HEK293 (cell line): ENCODE data around the gene APOH.

ENCODE experiments used
- CTCF ChIP-seq: fragments of 450-650 bp; formaldehyde crosslinking; IDR thresholded peaks from 2 replicates; pipeline ENCODE4 v1.5.1; 2016; ENCODE audit warnings: missing biosample characterization, missing genetic modification characterization
- ELK4 ChIP-seq: IDR thresholded peaks from 2 replicates; pipeline ENCODE4 v1.6.1; 2011; ENCODE audit warnings: mild to moderate bottlenecking, low read depth, low read length, borderline replicate concordance
- SP2 ChIP-seq: fragments of 450-650 bp; formaldehyde crosslinking; IDR thresholded peaks from 2 replicates; pipeline ENCODE4 v1.5.1; 2016; ENCODE audit warnings: missing biosample characterization, missing genetic modification characterization
- SP3 ChIP-seq: fragments of 450-650 bp; formaldehyde crosslinking; IDR thresholded peaks from 2 replicates; pipeline ENCODE4 v1.5.1; 2016; ENCODE audit warnings: missing biosample characterization, missing genetic modification characterization
- ZBTB1 ChIP-seq: fragments of 450-650 bp; formaldehyde crosslinking; IDR thresholded peaks from 2 replicates; pipeline ENCODE4 v1.5.1; 2016; ENCODE audit warnings: missing biosample characterization, missing genetic modification characterization
- ZBTB8A ChIP-seq: fragments of 450-650 bp; formaldehyde crosslinking; IDR thresholded peaks from 2 replicates; pipeline ENCODE4 v1.5.1; 2016; ENCODE audit warnings: missing biosample characterization, missing genetic modification characterization
- ZNF132 ChIP-seq: fragments of 450-650 bp; formaldehyde crosslinking; IDR thresholded peaks from 2 replicates; pipeline ENCODE4 v1.5.1; 2017; ENCODE audit warnings: missing biosample characterization, missing genetic modification characterization, borderline replicate concordance
- ZNF221 ChIP-seq: fragments of 450-650 bp; formaldehyde crosslinking; IDR thresholded peaks from 2 replicates; pipeline ENCODE4 v1.5.1; 2017; ENCODE audit warnings: missing biosample characterization, missing genetic modification characterization, borderline replicate concordance
- ZNF366 ChIP-seq: fragments of 450-650 bp; formaldehyde crosslinking; conservative IDR thresholded peaks from 2 replicates; pipeline ENCODE4 v1.5.1; 2016; ENCODE audit warnings: missing biosample characterization, missing genetic modification characterization
- ZNF37A ChIP-seq: fragments of 450-650 bp; IDR thresholded peaks from 2 replicates; pipeline ENCODE4 v1.5.1; 2018; ENCODE audit warnings: missing biosample characterization, missing genetic modification characterization
- ZNF777 ChIP-seq: fragments of 450-650 bp; formaldehyde crosslinking; IDR thresholded peaks from 2 replicates; pipeline ENCODE4 v1.5.1; 2017; ENCODE audit warnings: missing biosample characterization, missing genetic modification characterization, borderline replicate concordance
- ZSCAN23 ChIP-seq: fragments of 450-650 bp; formaldehyde crosslinking; IDR thresholded peaks from 2 replicates; pipeline ENCODE4 v1.5.1; 2016; ENCODE audit warnings: missing biosample characterization, missing genetic modification characterization
- TF ChIP-seq, protein P1 (sequence below): fragments of 450-650 bp; formaldehyde crosslinking; IDR thresholded peaks from 2 replicates; pipeline ENCODE4 v1.5.1; 2016; ENCODE audit warnings: missing biosample characterization, missing genetic modification characterization

- TF ChIP-seq ZNF37A (tag by site-specific recombination) (no peak), ZNF132 (tag by site-specific recombination) (no peak), ZNF366 (tag by site-specific recombination) (no peak), SP2 (tag by site-specific recombination) (no peak), CTCF (tag by site-specific recombination) (no peak), ZBTB1 (tag by site-specific recombination) (no peak), ZSCAN23 (tag by site-specific recombination) (no peak), ZNF221 (tag by site-specific recombination) (no peak), ELK4 (no peak), ZBTB8A (tag by site-specific recombination) (no peak), SP3 (tag by site-specific recombination) (no peak), ZNF777 (tag by site-specific recombination) (no peak)
- TF ChIP-seq, protein P1, sequence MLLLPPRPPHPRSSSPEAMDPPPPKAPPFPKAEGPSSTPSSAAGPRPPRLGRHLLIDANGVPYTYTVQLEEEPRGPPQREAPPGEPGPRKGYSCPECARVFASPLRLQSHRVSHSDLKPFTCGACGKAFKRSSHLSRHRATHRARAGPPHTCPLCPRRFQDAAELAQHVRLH, result no peak
These were observed 43.8 kb upstream of the APOH start for GRCh38 chr17:66272811-66273585.
